GM19238 (cell line): ENCODE data around the gene PAPOLA.
"Not testable (repeated sequence)": the region's sequence is repeated elsewhere in the genome, so short reads cannot be mapped to it uniquely, and the experiment has no call there.

Experiments used
- DNase-seq: peaks from one replicate; pipeline ENCODE4 v3.0.0; 2011; ENCODE audit warnings: low spot score; ENCODE audit not compliant: insufficient read length

PAPOLA gene

GRCh38 chr14:96501740-96502620 is at the start of gene PAPOLA:
PAPOLA (plus strand) TSS chr14:96502382; CDS start chr14:96502593, 211 bp downstream.
- DNase-seq, result peak; percentile 81

DNA sequence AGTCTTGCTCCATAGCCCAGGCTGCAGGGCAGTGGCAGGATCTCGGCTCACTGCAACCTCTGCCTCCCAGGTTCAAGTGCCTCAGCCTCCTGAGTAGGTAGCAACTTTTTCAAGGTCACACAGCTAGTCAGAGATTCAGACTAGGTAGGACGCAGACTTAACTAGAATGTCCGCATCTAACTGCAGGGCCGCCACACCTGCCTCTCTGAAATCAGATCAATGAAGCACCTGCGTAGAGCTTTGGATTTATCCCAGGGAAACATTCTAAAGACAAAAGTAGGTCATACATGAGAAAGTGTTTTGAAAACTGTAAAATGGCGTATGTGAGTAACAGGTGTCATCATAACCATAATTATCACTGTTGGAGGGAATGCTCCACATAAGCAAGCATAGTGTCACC is 49.5 kb upstream of the PAPOLA start:
- no peak for DNase-seq

GRCh38 chr14:96455588-96455987 is 46.6 kb upstream of the PAPOLA start:
- no peak for DNase-seq

GRCh38 chr14:96459851-96460250 is 42.3 kb upstream of the PAPOLA start:
- no peak for DNase-seq

DNA sequence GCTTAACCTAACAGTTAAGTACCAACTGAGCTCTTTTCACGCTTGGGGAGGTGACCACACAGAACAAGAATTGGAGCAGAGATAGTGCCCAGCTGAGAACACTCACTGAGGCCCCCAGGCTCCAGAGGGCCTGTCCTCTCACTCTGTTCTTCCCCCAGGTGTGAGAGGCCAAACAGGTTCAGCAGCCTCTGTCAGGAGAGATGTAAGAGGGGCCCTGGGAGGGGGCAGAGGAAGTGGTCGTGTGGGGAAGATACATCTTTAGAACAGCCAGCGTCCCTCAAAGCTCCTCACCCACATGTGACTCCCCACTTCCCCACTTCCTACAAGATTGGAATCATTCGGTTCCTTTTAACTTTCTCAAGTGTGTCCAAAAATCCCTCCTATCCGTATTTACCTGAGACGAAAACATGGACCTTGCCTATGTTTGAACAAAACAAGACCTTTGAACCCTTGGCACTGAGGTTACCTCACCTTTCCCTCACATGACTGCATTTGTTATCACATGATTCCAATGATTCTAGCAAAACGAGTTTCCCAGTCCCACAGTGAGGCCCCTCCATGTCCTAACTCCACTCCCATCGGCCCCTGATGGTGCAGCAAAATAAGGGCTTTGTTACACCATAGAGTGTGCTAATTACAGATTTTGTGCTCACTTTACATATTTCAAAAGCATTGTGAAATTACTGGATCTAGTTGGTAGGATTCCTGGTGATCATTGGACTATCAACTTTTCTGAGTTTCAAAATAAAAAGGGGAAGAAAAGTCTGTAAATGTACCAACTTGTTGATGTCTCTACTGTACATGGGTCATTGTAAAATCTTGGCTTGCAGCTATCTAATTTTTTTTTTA is 40.0 kb upstream of the PAPOLA start:
- DNase-seq, result no peak

DNA sequence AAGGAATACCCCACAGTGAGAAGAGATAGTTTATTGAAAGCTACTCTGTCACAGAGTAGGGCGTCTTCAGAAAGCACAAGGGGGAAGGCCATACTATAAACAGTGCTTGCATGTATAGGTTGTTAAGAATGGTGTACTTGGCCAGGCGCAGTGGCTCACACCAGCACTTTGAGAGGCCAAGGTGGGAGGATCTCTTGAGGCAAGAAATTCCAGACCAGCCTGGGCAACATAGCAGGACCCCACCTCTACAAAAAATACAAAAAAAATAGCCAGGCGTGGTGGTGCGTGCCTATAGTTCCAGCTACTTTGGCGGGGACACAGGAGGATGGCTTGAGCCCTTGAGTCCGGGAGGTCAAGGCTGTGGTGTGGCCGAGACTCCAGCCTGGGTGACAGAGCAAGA is 38.0 kb upstream of the PAPOLA start:
- DNase-seq, result no peak

DNA sequence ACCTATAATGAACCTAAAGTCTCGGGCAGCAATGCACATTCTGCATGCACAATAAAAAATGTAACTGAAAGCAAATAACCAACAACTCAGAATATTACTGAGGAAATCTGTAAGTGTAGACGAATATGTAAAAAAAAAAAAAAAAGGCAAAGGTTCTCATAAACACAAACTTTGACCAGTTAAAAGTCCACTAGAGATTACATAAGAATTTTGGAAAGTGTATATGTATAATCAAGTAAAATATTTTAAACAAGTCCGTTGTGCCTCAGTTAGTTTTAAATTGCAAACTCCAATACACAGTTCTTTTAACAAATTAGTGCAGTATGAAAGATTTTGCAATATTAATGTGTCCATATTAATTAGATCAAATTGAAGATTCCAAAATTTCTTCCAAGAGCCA is 35.3 kb upstream of the PAPOLA start:
- no peak for DNase-seq

- DNase-seq, result no peak
These were observed 31.9 kb upstream of the PAPOLA start for GRCh38 chr14:96470331-96470730.

DNA sequence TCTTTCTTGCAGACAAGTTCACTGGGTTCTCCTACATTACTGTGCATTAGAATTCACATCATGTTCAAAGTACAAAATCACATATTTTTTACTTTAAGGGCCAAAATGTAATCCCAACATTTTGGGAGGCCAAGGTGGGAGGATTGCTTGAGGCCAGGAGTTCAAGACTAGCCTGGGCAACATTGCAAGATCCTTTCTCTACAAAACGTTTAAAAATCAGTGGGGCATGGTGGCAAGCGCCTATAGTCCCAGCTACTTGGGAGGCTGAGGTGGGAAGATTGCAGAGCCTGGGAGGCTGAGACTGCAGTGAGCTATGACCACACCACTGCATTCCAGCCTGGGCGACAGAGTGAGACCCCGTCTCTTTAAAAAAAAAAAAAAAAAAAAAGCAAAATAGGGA is 31.2 kb upstream of the PAPOLA start:
- DNase-seq, result not testable (repeated sequence)

DNA sequence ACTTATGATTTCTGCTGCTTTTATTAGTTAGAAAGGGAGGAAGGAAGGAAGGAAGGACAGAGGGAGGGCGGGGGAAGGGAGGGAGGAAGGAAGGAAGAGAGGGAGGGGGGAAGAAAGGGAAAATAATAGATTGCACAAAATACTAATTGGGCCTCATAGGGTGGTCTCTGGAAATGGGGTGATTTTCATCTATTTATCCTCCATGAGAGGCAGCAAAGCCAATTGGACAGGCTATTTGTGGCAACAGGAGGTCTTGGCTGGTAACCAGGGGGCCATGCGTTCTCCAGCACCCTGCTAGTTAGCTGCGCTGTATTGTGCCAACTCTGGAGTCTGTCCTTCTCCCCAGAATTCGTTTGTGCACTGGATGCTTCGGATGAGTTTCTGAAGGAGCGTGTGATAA is 24.1 kb upstream of the PAPOLA start:
- DNase-seq, result no peak

DNA sequence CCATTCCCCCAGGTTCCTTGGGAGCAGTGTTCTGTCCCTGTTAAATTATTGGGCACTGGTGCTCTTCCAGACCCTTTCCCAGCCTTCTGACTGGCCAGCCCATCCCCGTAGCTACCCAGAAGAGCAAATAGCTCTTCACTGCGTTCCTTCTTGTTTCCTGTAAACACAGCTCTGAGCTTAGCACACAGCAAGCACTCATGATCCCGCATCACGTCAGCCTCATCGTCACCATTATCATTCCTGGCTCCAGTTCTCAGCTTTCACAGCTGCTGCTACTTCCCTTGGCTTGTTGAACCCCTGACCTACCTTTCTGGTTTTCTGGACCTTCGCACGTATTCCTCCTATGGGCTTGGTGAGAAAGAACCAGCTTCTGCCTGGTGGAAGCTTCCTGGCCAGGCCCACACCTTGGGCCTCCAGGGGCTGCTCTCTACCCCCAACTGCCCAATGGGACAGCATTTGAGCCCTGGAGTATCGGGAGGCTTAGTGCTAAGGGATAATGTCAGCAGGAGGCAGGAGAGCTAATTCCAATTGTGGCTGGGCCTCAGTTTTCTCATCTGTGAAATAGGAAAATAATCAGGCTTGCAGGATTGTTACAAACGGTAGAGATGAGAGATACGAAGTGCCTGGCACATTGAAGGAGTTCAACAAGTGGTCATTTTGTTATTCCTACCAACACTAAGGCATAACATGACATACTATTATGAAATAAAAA is 22.6 kb upstream of the PAPOLA start:
- DNase-seq, result no peak

- DNase-seq, result no peak
These were observed 20.4 kb upstream of the PAPOLA start for GRCh38 chr14:96481731-96482314.

DNA sequence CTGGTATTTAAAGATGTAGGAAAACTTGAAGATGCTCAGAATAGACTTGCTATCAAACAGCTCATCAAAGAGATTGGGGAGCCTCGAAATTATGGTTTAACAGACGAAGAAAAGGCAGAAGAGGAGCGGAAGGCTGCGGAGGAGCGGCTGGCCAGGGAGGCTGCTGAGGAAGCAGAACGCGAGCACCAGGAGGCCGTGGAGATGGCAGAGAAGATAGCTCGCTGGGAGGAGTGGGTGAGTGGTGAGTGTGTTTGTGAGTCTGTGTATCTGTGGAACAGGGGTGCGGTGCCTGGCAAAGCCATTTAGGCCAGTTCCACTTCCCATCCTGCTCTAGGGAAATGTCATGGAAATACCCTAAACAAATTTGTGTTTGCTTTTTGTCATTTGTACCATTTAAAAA is 19.2 kb upstream of the PAPOLA start:
- DNase-seq, result no peak

GRCh38 chr14:96484399-96484798 is 17.8 kb upstream of the PAPOLA start:
- DNase-seq, result no peak

DNA sequence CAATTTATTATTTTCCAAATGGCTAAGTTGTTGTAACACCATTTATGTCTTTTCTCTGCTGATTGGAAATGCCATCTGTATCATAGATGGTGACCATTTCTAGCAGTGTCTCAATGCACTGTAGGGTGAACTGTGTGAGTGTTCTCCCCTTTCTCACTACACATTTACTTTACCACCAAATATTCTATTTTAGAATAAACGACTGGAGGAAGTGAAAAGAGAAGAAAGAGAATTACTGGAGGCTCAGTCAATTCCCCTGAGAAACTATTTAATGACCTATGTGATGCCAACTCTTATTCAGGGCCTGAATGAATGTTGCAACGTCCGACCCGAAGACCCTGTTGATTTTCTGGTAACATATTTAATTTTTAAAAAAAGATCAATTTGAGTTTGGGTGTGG is 15.5 kb upstream of the PAPOLA start:
- DNase-seq, result no peak

DNA sequence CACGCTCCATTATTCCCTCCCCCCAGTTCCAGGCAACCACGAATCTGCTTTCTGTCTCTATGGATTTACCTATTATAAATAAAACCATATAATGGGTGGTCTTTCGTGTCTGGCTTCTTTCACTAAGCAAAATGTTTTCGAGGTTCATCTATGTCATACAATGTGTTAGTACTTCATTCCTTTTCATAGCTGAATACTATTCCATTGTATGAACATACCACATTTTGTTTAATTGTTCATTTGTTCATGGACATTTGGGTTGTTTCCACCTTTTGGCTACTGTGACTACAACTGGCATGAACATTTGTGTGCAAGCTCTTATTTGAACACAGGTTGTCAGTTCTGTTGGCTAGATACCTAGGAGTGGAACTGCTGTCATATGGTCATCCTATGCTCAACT is 12.9 kb upstream of the PAPOLA start:
- DNase-seq, result no peak

GRCh38 chr14:96493178-96493577 is 9.0 kb upstream of the PAPOLA start:
- no peak for DNase-seq

GRCh38 chr14:96494331-96494730 is 7.9 kb upstream of the PAPOLA start:
- DNase-seq, result no peak

DNA sequence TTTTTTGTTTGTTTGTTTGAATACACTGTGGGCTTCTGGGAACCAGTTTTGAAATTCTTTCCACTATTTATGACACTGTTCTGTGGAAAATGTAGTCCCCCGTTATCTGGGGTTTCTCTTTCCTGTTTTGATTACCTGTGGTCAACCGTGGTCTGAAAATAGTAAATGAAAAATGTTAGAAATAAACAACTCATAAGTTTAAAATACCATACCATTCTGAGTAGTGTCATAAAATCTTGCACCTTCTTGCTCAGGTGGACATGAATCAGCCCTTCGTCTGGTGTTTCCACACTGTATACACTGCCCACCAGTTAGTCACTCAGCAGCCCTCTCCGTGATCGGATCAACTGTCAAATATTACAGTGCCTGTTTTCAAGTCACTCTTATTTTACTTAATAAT is 5.1 kb upstream of the PAPOLA start:
- no peak for DNase-seq

DNA sequence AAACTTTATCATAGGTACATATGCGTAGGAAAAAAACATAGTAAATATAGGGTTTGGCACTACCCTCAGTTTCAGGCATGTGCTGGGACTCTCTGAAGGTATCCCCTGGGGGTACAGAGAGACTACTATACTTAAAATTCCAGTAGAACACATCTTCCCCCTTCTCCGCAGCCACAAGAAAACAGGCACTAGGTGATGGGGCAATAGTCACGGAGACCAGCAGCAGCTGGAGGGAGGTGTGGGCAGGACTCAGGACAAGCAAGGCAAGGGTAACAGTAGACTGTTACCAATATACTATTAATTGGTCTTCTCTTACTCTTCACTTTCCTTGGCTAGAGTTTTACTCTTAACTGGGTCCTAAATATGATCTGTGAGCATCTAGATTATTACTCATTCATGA is 4.6 kb upstream of the PAPOLA start:
- no peak for DNase-seq

- DNase-seq, result no peak
These were observed 904 bp upstream of the PAPOLA start for GRCh38 chr14:96501217-96501739.
